GM12865 (cell line): ENCODE results near the gene EHMT2.
A peak's percentile ranks its signal among the peaks of the same experiment; 100 is the strongest.

ENCODE experiments used
- DNase-seq: peaks from one replicate; pipeline ENCODE4 v3.0.0; 2010; ENCODE audit warnings: low read depth
- H3K4me3 ChIP-seq: 2 replicates; pipeline ENCODE4 v1.5.1; 2011; ENCODE audit warnings: mild to moderate bottlenecking, low read depth, low read length, control low read depth
- TF ChIP-seq, protein P1 (sequence below): IDR thresholded peaks from 2 replicates; pipeline ENCODE4 v1.5.1; 2011; ENCODE audit warnings: low read length, control low read depth, low read depth, inconsistent platforms; ENCODE audit not compliant: insufficient read depth; ENCODE audit errors: missing control alignments

EHMT2 gene

DNA sequence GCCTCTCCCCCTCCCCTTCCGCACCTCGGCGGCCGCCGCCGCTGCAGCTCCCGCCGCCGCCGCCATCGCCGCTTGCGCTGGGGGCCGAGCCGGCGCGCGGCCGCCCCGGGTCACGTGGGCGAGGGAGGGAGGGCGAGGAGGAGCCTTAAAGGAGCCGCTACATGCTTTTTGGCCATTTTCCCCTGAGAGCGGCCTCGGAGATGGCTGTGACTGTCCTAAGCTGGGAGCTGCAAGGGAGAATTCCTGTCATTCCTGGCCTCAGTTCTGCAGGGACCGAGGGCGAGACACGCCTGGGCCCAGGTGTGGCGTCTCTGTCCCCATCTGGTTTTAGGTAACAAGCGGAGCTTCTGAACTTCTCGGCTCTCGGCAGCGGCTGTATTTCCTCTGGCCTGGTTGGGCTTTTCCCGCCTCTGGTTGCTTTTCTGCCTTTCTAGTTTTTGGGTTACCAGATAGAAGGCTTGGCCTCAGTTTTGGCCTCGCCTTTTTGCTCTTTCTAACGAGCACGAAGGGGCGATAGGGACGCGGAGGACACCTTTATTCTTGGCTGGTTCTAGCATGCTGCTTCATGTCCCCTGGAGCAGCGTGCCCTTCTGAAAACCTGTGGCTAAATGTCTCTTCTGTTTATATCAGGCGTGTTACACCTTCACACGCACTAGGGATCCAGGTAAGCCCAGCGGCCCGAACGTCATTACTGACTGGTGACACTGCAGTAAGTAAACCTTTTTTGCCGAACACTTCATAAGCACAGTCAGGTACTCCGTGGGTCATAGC lies at the start of gene EHMT2:
Gene EHMT2, minus strand, starts transcription at position 87 of the 771 bp plus-strand sequence. Its CDS starts 21 bp downstream, at position 66.
- TF ChIP-seq, protein P1, sequence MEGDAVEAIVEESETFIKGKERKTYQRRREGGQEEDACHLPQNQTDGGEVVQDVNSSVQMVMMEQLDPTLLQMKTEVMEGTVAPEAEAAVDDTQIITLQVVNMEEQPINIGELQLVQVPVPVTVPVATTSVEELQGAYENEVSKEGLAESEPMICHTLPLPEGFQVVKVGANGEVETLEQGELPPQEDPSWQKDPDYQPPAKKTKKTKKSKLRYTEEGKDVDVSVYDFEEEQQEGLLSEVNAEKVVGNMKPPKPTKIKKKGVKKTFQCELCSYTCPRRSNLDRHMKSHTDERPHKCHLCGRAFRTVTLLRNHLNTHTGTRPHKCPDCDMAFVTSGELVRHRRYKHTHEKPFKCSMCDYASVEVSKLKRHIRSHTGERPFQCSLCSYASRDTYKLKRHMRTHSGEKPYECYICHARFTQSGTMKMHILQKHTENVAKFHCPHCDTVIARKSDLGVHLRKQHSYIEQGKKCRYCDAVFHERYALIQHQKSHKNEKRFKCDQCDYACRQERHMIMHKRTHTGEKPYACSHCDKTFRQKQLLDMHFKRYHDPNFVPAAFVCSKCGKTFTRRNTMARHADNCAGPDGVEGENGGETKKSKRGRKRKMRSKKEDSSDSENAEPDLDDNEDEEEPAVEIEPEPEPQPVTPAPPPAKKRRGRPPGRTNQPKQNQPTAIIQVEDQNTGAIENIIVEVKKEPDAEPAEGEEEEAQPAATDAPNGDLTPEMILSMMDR: no peak
- H3K4me3 ChIP-seq: peak within 1 kb of the TSS; percentile 91
- peak; percentile 89 for DNase-seq

DNA sequence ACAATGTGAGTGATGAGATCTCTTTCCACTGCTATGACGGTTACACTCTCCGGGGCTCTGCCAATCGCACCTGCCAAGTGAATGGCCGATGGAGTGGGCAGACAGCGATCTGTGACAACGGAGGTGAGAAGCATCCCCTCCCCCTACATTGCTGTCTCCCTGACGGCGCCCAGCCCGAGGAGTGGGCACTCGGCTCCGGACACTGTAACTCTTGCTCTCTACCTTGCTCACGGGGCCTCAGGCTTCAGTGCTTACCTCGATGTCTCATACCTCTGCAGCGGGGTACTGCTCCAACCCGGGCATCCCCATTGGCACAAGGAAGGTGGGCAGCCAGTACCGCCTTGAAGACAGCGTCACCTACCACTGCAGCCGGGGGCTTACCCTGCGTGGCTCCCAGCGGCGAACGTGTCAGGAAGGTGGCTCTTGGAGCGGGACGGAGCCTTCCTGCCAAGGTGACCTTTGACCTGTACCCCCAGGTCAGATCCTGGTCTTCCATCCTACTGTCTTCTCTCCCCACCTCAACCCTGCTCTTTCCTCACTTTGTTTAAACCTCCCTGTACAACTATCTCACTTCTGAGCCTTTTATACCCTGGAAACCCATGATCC lies 49.7 kb upstream of the EHMT2 start:
- DNase-seq: no peak
- H3K4me3 ChIP-seq: no peak overlapping the region
- TF ChIP-seq, protein P1: no peak

DNA sequence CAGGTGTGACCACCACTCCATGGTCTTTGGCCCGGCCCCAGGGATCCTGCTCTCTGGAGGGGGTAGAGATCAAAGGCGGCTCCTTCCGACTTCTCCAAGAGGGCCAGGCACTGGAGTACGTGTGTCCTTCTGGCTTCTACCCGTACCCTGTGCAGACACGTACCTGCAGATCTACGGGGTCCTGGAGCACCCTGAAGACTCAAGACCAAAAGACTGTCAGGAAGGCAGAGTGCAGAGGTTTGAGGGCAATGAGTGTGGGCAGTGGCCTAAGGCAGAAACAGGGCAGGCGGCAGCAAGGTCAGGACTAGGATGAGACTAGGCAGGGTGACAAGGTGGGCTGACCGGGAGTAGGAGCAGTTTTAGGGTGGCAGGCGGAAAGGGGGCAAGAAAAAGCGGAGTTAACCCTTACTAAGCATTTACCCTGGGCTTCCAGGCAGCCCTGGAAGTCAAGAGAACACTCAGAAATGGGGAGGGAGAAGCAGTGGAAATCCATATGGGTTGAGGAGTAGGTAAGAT lies 48.9 kb upstream of the EHMT2 start:
- H3K4me3 ChIP-seq: no peak overlapping the region
- TF ChIP-seq, protein P1: no peak
- DNase-seq: no peak

DNA sequence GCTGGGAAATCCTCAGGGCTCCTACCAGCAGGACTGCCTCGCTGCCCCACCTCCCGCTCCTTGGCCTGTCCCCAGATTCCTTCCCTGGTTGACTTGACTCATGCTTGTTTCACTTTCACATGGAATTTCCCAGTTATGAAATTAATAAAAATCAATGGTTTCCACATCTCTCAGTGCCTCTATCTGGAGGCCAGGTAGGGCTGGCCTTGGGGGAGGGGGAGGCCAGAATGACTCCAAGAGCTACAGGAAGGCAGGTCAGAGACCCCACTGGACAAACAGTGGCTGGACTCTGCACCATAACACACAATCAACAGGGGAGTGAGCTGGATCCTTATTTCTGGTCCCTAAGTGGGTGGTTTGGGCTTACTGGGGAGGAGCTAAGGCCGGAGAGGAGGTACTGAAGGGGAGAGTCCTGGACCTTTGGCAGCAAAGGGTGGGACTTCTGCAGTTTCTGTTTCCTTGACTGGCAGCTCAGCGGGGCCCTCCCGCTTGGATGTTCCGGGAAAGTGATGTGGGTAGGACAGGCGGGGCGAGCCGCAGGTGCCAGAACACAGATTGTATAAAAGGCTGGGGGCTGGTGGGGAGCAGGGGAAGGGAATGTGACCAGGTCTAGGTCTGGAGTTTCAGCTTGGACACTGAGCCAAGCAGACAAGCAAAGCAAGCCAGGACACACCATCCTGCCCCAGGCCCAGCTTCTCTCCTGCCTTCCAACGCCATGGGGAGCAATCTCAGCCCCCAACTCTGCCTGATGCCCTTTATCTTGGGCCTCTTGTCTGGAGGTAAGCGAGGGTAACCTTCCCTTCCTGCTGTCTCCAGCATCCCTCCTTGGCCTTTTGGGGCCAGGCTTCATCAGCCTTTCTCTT lies 48.2 kb upstream of the EHMT2 start, which contains the start of gene CFB:
Gene CFB, plus strand, starts transcription at position 589 of the 863 bp plus-strand sequence. Its CDS starts 127 bp downstream, at position 716.
- TF ChIP-seq, protein P1: no peak
- no peak within 1 kb of the TSS for H3K4me3 ChIP-seq
- DNase-seq: no peak

DNA sequence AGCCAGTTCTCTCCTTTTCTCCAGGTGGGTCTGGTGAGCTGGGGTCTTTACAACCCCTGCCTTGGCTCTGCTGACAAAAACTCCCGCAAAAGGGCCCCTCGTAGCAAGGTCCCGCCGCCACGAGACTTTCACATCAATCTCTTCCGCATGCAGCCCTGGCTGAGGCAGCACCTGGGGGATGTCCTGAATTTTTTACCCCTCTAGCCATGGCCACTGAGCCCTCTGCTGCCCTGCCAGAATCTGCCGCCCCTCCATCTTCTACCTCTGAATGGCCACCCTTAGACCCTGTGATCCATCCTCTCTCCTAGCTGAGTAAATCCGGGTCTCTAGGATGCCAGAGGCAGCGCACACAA lies 47.6 kb upstream of the EHMT2 start:
- no peak overlapping the region for H3K4me3 ChIP-seq
- TF ChIP-seq, protein P1: no peak
- no peak for DNase-seq

DNA sequence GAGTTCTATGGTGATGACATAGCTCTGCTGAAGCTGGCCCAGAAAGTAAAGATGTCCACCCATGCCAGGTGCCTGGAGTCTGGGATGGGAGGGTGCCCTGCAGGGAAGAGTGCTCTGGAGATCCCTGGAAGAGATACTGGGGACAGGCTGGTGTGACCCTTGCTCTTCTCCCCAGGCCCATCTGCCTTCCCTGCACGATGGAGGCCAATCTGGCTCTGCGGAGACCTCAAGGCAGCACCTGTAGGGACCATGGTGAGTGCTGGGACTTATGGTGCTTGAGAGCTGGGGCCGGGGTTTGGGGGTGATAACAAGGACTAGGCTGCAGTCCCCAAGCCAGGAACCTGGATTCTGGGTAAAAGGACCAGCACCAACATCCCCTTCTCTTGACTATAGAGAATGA lies 46.2 kb upstream of the EHMT2 start:
- no peak overlapping the region for H3K4me3 ChIP-seq
- TF ChIP-seq, protein P1: no peak
- DNase-seq: no peak
